Keratinocyte (primary cell): ENCODE results near the gene AP1M1. TPM values are rescaled to one million over a fixed set of nuclear protein-coding genes. Genes with fewer than 3 reads are reported as not detected.

Experiments
- DNase-seq: peaks from one replicate; pipeline ENCODE4 v3.0.0-alpha.2; 2011; ENCODE audit warnings: low read depth, missing footprints, low spot score
- FAIRE-seq: peaks from 2 replicates; lab custom pipeline; 2011; peaks lifted over from hg19 to GRCh38; lab: Jason Lieb, UNC
- H2AFZ ChIP-seq: 2 replicates; pipeline ENCODE4 v1.6.0; 2012; ENCODE audit warnings: low read length, control low read depth, inconsistent platforms; ENCODE audit not compliant: control insufficient read depth
- H3K27ac ChIP-seq: 2 replicates; pipeline ENCODE4 v1.5.1; 2011; ENCODE audit warnings: low read length; ENCODE audit not compliant: control insufficient read depth, insufficient read depth
- H3K27me3 ChIP-seq: 3 replicates; pipeline ENCODE4 v1.6.0; 2011; ENCODE audit warnings: low read length; ENCODE audit not compliant: control insufficient read depth, insufficient read depth; ENCODE audit errors: extremely low read depth
- H3K36me3 ChIP-seq, 2 experiments: 2 replicates in 1 of 2; 3 replicates in 1 of 2; pipeline ENCODE4 v1.5.1; 2011; ENCODE audit warnings: low read length in 2 of 2, mild to moderate bottlenecking in 1 of 2; ENCODE audit not compliant: control insufficient read depth in 2 of 2, insufficient read depth in 2 of 2; ENCODE audit errors: extremely low read depth in 1 of 2
- H3K4me1 ChIP-seq: 3 replicates; pipeline ENCODE4 v1.5.1; 2011; ENCODE audit warnings: low read length; ENCODE audit not compliant: control insufficient read depth, insufficient read depth; ENCODE audit errors: extremely low read depth
- H3K4me2 ChIP-seq: 3 replicates; pipeline ENCODE4 v1.6.0; 2011; ENCODE audit warnings: low read depth, low read length; ENCODE audit not compliant: control insufficient read depth, insufficient read depth; ENCODE audit errors: extremely low read depth
- H3K4me3 ChIP-seq, 3 experiments: fragments of 200-600 bp in 1 of 3; sonication (generic) in 1 of 3; 2 replicates in 2 of 3; 3 replicates in 1 of 3; pipeline ENCODE4 v1.5.1; 2011 to 2016; ENCODE audit warnings: low read length in 3 of 3, mild to moderate bottlenecking in 3 of 3, control low read depth in 2 of 3, inconsistent platforms in 1 of 3, low read depth in 1 of 3, mixed read lengths in 1 of 3, mixed run types in 1 of 3, moderate library complexity in 1 of 3; ENCODE audit not compliant: control insufficient read depth in 2 of 3, insufficient read depth in 2 of 3; ENCODE audit errors: extremely low read depth in 1 of 3
- H3K79me2 ChIP-seq: 2 replicates; pipeline ENCODE4 v1.6.0; 2012; ENCODE audit warnings: low read length; ENCODE audit not compliant: control insufficient read depth, insufficient read depth
- H3K9ac ChIP-seq: 3 replicates; pipeline ENCODE4 v1.6.0; 2011; ENCODE audit warnings: low read length; ENCODE audit not compliant: control insufficient read depth, insufficient read depth; ENCODE audit errors: extremely low read depth
- H3K9me1 ChIP-seq: 3 replicates; pipeline ENCODE4 v1.6.0; 2011; ENCODE audit warnings: low read length; ENCODE audit not compliant: control insufficient read depth, insufficient read depth; ENCODE audit errors: extremely low read depth
- H3K9me3 ChIP-seq: 2 replicates; pipeline ENCODE4 v1.5.1; 2012; ENCODE audit warnings: low read depth, low read length; ENCODE audit not compliant: control insufficient read depth
- H4K20me1 ChIP-seq: 3 replicates; pipeline ENCODE4 v1.6.0; 2011; ENCODE audit warnings: low read length; ENCODE audit not compliant: control insufficient read depth, insufficient read depth; ENCODE audit errors: extremely low read depth
- CTCF ChIP-seq, 3 experiments: IDR thresholded peaks in 1 of 3; conservative IDR thresholded peaks in 1 of 3; optimal IDR thresholded peaks in 1 of 3; 2 replicates in 2 of 3; 3 replicates in 1 of 3; pipeline versions ENCODE3 to v1.5.1; 2011; ENCODE audit warnings: low read length in 3 of 3, mild to moderate bottlenecking in 3 of 3, moderate library complexity in 2 of 3, control low read depth in 1 of 3, inconsistent platforms in 1 of 3; ENCODE audit not compliant: insufficient read depth in 2 of 3; ENCODE audit errors: extremely low read depth in 1 of 3
- EZH2 ChIP-seq: IDR thresholded peaks from one replicate; pipeline ENCODE4 v1.6.1; 2012; ENCODE audit warnings: inconsistent platforms, mild to moderate bottlenecking, low read length, moderate library complexity
- dilution Hi-C: fragments of 300-500 bp; cut with MboI; formaldehyde crosslinking; loops from one replicate; pipeline ENCODE4 v1.7.0; 2020; ENCODE audit warnings: low sequenced_read_pairs; ENCODE audit not compliant: extremely low pct_ligation_motif_present
- polyA plus RNA-seq, 5 experiments: library from polyadenylated mRNA; depleted of rRNA in 3 of 5; stranded (reverse) in 3 of 5; stranded (forward) in 1 of 5; unstranded in 1 of 5; fragments of >200 nt; gene quantifications; 1 replicate in 1 of 5; 2 replicates in 3 of 5; 3 replicates in 1 of 5; pipeline versions ENCODE4 v1.2.1 to v1.2.3, GENCODE V29; 2011 to 2012; ENCODE audit warnings: missing spikeins in 2 of 5, low read depth in 1 of 5, low replicate concordance in 1 of 5

Gene AP1M1
- polyA plus RNA-seq, 1 donor (not counting 4 experiments of a cell fraction or from before 2014, with no cell fraction given), result 27.7 TPM

- Histone ChIP-seq H3K4me2 (no peak overlapping the region), H4K20me1 (no peaks in the 10 kb centered on the region), H2AFZ (no peak overlapping the region), H3K9ac (no peak overlapping the region), H3K4me3 (no peak overlapping the region), H3K36me3 (no peaks in the 10 kb centered on the region), H3K27me3 (no peaks in the 10 kb centered on the region), H3K9me3 (no peaks in the 10 kb centered on the region), H3K79me2 (no peaks in the 10 kb centered on the region), H3K9me1 (no peaks in the 10 kb centered on the region), H3K27ac (no peak overlapping the region), H3K4me1 (no peaks in the 10 kb centered on the region)
- TF ChIP-seq EZH2, result no peak
- no peak for TF ChIP-seq CTCF (optimal IDR thresholded peaks at IDR 0.05 in 1 of 3, IDR thresholded peaks at IDR 0.05 in 1 of 3, conservative IDR thresholded peaks at IDR 0.05 in 1 of 3; ENCODE audit: extremely low read depth in 1 of 3, insufficient read depth in 2 of 3, low read length in 3 of 3)
- dilution Hi-C loops, result no loop called here
- no peak for FAIRE-seq
- no peak for DNase-seq
These were observed 44.0 kb upstream of the AP1M1 start for GRCh38 chr19:16153582-16154336.

- Histone ChIP-seq H3K4me3 (no peak overlapping the region), H3K36me3 (no peaks in the 10 kb centered on the region), H2AFZ (no peak overlapping the region), H3K79me2 (no peaks in the 10 kb centered on the region), H4K20me1 (no peaks in the 10 kb centered on the region), H3K27me3 (no peaks in the 10 kb centered on the region), H3K9ac (no peak overlapping the region), H3K27ac (no peak overlapping the region), H3K9me1 (no peaks in the 10 kb centered on the region), H3K4me2 (no peak overlapping the region), H3K9me3 (no peaks in the 10 kb centered on the region), H3K4me1 (no peaks in the 10 kb centered on the region)
- FAIRE-seq, result no peak
- TF ChIP-seq EZH2 (no peak), CTCF (optimal IDR thresholded peaks at IDR 0.05 in 1 of 3, IDR thresholded peaks at IDR 0.05 in 1 of 3, conservative IDR thresholded peaks at IDR 0.05 in 1 of 3; ENCODE audit: extremely low read depth in 1 of 3, insufficient read depth in 2 of 3, low read length in 3 of 3) (no peak)
- dilution Hi-C loops, result no loop called here
- DNase-seq, result no peak
These were observed 43.2 kb upstream of the AP1M1 start for GRCh38 chr19:16154557-16154956.
